GM11168 (cell line): ENCODE data around the gene PUS10.
"Not testable (repeated sequence)": the region's sequence is repeated elsewhere in the genome, so short reads cannot be mapped to it uniquely, and the experiment has no call there.

ENCODE experiments used
- in situ Hi-C: fragments of 300-500 bp; cut with MboI; formaldehyde crosslinking; loops from one replicate; pipeline ENCODE4 v1.12.0; 2022; ENCODE audit warnings: low sequenced_read_pairs; ENCODE audit not compliant: unreplicated experiment

Gene PUS10

DNA sequence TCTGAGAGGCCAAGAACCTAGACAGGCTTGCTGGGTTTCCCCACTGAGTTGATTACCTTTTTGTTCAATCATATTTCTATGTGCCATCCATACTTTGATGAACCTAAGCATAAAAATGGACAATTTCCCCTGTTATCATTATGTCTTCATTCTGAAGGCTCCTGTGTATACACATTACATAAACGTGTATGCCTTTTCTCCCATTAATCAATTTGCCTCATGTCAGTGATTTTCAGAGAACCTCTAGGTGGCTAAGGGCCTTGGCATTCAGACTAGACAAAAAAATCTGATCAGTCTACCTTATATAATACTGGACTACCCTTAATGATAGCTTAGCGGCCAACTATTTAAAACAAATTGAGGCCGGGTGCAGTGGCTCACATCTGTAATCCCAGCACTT lies 4.7 kb downstream of the PUS10 start:
- in situ Hi-C loops, result no loop called here

DNA sequence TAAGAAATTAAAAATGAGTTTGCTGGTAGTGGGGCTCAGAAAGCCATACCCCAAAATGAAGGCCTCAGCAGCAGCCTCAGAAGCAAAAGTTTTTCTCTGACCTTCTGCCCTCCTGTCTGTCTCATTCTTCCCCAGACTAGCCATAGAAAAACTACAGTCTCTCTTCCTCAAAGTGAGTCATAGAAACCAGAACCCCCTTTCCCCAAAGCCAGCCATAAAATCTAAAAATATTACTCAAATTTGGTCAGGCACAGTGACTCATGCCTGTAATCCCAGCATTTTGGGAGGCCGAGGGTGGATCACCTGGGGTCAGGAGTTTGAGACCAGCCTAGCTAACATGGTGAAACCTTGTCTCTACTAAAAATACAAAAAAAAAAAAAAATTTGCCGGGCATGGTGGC lies 5.8 kb downstream of the PUS10 start:
- in situ Hi-C loops, result not testable (repeated sequence)

DNA sequence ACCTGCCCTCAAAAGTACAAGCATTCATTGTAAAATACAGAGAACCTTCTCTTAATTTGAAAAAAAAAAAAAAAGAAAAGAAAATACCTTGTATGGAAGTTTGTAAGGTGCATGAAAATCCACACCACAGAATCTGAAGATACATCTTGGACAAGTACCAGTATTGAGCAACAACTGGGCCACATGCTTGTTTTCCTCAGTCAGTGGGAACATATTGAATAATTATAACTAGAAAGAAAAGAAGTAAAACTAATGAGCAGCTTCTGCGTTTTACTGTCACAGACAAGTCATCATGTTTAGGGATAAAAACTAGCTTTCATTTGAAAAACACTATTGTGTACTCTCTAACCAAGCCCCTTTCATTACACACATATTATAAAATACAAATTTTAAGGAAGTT lies 6.4 kb downstream of the PUS10 start:
- in situ Hi-C loops, result no loop called here

DNA sequence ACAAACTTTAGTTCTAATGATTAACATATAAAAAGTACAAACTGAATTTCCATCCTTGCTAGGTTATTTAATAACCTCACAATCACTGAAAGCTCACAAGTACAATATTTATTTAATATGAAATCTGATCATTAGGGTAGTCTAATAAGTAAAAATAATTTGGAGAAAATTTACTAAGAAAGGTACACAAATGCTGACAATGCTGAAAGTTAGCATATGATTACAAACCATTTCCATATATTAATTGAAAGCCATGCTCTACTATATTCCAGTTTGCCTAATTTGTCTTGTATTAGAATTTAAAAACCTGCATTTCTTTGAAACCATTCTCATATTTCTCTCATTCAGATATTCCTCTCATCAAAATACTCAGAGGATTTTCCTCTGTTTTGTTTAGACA lies 8.7 kb downstream of the PUS10 start:
- in situ Hi-C loops, result loop anchor here (10.0 kb wide), 1 partner anchor 315 kb away; no protein-coding TSS in a partner anchor

DNA sequence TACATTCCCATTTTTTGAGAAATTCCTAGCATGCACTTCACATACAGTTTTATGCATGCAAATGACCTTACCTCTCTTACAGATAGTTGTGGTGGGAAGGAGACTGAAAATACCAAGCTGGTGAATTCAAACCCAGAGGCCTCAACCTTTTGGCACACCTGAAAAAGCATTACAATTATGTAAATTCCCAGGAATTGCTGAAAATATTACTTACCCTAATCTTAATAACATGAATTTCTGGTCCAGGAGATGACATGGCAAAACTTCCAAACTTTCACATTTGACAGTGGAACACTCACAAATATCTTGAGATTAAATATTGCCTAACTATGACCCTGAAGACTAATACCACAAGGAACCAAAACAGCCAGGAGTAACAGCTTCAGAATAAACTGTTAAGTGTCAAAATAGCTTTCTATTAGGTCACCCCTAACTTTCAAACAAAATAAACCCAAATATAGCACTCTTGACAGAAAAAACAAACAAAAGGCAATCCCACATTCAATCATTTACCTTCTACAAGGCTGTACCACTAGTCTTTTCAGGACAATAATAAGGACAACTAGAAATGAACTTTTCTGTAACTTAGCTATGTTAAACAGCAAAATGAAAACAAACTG lies 11.5 kb downstream of the PUS10 start:
- in situ Hi-C loops, result loop anchor here (10.0 kb wide), 1 partner anchor 312 kb away; no protein-coding TSS in a partner anchor

DNA sequence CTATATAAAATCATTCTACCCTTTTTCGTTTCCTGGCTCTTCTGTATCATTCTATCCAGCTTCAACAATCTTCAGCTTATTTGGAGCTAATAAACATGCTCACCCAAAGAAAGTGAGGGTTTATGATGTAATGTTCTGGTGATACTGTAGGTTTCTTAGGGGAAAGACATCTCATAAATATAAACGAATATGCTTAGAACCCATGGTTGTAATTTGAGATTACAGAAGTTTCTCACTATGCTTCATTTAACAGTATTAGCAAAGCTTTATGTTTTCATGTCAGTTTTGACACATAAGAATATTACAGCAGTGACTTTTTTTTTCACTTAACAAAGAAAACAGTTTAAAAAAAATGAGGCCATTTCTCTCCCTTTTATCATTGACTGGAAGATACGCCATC lies 12.3 kb downstream of the PUS10 start:
- in situ Hi-C loops, result loop anchor here (10.0 kb wide), 1 partner anchor 311 kb away; no protein-coding TSS in a partner anchor

DNA sequence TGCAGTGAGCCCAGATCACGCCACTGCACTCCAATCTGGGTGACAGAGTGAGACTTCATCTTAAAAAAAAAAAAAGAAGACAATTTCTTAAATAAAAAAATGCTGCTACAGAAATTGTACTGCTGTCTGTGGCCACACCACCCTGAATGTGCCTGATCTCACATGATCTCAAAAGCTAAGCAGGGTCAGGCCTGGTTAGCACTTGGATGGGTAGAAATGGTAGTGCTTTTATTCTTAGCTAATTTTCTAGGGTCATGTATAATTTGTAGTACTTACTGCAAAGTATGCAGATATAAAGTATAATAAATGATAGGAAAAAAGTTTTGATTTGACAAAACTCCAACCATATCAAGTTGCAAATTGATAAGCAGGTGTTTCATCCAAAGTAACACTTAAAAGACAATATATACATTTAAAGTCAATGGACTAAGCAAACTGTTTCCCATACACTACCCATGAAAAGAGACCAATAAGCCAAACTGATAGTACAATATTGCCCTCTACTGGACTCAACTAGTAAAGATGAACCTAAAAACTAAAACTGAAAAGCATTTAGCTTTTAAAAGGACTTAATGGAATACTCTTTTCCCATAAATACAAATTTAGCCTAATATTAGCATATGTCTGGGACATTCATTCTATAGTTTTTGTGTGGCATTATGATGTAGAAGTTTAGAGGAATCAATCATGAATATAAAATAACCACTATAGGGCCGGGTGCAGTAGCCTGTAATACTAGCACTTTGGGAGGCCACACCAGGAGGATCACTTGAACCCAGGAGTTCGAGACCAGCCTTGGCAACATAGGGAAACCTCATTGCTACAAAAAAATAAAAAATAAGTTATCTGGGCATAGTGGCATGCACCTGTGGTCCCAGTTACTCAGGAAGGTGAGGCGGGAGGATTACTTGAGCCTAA lies 19.2 kb downstream of the PUS10 start:
- in situ Hi-C loops, result loop anchor here (5.0 kb wide), 1 partner anchor 187 kb away; no protein-coding TSS in a partner anchor

DNA sequence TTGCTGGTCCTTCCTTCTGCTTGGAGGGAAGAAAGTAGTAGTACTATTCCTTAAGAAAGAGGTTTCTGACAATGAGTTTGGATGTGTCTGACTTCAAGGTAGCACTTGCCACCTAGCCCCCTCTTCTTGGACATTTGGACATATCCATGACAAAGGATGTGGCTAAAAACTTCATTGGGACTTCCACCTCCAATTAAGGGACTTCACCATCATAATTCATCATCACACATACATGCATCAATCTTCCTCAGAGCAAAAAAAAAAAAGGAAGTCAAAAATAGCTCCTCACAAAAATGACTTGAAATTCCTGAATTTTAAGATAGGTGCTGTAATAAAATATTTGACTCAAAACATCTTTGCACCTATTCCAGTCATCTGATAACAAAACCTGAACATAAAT lies 23.9 kb downstream of the PUS10 start:
- in situ Hi-C loops, result no loop called here

DNA sequence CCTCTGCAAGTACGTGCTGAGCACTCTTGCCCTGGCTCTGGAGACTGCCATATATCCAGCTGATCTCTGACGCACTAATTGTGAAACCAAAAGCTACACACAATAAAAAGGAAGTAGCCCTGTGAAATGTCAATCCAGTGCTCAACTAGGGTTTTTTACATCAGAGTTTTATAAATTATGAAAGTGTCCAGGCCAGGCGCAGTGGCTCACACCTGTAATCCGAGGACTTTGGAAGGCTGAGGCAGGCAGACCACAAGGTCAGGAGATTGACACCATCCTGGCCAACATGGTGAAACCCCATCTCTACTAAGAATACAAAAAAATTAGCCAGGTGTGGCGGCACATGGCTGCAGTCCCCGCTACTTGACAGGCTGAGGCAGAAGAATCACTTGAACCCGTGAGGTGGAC lies 25.1 kb downstream of the PUS10 start:
- in situ Hi-C loops, result no loop called here

DNA sequence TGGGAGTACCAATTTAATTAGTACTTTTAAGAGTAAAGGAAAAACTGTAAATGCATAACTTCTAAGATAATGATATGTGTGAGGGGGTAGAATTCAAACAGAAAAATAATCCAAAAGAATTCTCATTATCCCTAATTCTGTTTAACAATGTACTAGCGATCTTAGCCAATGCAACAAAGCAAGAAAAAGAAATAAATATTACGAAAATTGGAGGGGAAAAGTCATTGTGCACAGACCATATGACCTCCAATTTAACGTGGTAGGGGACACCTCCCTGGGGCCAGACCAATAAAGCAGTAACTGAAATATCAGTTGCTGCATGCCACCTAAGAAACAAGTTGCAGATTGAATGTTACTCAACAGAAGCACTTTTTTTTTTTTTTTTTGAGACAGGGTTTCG lies 26.4 kb downstream of the PUS10 start:
- in situ Hi-C loops, result no loop called here

DNA sequence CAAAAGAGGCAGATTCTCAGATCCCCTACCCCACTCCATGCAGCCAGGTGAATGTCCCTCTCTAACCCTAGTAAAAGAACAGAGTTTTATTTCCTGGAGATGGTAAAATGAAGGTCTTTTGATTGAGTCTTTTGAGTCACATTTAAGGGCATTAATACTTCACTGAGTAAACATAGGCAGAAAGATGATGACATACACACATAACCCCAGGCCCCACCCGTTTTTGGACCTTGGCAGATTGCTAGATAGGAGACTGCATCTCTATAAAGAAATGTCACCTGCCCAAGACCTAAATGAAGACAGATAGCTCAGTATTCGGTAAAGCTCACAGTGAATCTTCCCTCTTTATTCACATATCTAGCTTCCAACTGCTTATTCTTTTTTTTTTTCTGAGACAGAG lies 28.8 kb downstream of the PUS10 start:
- in situ Hi-C loops, result no loop called here

DNA sequence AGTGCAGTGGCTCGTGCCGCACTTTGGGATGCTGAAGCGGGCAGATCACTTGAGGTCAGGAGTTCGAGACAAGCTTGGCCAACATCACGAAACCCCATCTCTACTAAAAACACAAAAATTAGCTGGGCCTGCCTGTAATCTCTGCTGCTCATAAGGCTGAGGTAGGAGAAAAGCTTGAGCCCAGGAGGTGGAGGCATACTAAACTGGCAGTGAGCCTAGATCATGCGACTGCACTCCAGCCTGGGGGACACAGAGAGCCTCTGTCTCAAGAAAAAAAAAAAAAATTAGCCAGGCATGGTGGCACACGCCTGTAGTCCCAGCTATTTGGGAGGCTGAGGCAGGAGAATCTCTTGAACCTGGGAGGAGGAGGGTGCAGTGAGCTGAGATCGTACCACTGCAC lies 30.4 kb downstream of the PUS10 start:
- in situ Hi-C loops, result not testable (repeated sequence)

DNA sequence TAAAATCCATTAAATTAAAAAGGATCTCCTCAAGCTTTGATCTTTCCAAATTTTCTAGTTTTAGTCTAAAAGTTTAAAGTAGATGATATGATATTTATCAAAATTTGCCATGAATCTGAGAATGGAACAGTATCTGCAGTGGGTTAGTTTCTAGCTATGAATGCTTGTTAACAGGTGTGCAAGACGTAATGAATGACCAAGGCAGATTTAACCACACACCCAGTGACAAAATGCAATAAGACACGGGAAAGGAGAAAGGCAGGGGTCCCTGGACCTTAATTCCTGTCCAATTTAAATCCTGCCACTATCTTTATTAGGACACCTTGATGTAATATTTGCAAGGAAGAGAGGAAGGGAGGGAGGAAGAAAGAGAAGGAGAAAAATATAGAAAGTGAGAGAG lies 31.0 kb downstream of the PUS10 start:
- in situ Hi-C loops, result no loop called here

DNA sequence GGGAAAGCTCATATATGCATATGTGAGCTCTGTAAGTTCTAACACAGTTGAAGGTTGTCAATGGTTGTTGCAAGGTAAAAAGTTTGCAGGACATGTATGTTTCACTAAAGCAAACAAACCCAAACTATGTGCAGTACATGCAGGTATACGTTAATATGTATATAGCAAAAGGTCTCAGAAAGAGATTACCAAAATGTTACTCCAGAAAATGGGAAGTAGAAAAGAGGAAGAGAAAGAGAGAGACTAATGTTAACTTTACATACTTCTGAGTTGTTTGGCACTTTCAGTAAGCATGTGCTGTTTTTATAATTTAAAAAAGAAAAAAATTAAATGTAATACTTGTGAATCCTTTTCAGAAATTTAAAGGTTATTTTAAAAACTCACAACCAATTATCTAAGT lies 33.3 kb downstream of the PUS10 start:
- in situ Hi-C loops, result no loop called here

DNA sequence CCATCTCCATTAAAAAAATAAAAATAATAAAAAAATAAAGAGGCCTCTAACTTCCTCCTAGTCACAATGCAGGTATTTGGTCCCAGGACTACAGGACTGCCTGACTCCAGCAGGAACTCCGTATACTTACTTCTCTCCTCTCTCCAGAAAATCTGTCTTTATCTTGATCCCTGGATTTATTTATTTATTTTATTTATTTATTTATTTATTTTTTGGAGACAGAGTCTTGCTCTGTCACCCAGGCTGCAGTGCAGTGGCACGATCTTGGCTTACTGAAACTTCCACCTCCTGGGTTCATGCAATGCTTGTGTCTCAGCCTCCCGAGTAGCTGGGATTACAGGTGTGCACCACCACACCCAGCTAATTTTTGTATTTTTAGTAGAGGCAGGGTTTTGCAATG lies 36.0 kb downstream of the PUS10 start:
- in situ Hi-C loops, result not testable (repeated sequence)

DNA sequence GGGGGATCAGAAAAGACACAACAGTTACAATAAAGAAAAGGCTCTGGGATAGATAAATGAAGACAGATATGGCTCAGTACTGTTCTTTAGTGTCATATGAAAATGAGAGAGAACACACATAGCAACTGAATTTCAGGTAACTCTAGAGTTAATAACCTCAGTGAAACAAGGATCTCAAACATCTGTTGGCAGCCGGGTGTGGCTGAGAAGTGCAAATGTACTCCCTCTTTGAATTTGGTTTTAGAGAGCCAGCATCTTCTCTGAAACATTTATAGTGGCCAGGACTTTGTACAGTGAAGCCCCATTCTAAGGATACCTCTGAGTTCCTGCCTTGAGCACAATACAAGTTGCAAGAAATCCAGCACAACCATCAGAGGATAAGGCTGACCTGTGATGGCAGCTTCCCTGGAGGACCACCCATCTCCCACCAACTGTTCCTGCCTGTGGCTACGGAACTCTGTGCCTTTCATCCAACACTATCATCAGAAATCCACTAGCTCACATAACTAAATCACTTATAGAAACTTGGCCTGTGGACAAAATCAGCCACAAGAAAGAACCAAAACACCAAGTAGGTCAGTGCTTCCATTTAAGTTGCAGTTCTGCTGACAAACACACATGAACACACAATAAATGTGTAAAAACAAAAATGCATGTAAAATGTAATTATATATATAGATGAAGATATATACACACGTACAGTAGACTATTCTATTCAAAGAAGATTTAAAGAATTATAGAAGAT lies 37.8 kb downstream of the PUS10 start:
- in situ Hi-C loops, result no loop called here

DNA sequence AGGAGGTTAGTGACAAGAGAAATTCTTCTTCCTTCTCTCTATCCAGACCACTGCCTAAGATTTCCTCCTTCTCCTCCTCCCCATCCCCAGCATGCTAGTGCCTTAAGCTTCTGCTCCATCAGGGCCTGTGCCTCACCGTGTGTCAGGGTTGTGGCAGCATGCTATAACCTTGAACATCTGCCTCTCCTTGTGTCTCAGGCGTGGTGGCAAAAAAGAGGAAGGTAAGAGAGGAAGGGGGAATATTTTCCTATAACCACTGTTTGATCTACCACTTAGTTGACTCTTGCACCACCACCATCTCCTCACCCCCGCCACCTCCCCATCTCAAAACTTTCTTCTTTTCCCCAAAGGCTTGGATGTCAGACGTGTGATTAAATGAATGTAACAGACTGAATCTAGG lies 38.8 kb downstream of the PUS10 start:
- in situ Hi-C loops, result no loop called here

DNA sequence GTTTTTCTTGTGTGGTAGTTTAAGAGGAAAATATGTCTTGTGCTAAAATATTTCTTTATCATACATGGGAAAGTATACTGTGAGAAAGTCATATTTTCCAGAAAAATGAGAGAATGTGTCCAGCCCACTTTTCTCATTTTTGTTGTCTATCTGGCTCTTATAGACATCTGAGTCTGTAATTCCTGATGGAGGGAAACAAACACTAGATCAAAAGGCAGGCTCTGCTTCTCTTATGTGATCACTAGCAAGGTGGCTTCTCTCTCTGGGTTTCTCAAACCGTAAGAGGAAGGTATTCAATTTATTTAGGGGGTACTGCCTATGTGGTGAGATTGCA lies 40.5 kb downstream of the PUS10 start:
- in situ Hi-C loops, result no loop called here

DNA sequence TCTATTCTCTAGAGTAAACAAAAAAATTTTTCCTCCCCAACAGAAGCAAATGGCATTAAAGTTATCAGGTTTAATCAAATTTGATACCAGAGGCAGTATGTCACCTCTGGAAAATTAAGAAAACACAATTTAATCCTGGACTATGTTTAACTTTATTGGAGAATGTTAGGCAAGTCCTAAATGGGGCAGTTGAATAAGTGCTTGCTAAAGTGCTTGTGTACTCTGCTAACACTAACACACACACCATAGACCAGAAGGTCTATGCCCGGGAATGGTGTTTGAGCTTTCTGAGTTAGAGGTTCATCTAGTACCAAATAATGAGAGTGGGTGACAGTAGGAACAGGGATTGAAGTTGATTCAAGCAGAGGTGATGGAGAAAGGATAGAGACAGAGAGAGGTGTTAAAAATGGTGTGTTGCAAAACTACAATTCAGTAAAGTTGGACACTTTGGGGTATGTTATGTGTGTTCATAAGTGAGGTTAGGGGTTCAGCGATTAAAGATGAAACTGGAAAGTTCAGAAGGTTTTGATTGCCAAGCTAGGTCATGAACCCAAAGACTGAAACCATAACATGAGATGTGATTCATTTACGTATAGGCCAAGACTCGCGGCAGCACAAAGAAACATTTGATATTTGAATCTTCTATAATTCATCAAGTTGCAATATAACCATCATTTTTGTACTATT lies 41.0 kb downstream of the PUS10 start:
- in situ Hi-C loops, result no loop called here

DNA sequence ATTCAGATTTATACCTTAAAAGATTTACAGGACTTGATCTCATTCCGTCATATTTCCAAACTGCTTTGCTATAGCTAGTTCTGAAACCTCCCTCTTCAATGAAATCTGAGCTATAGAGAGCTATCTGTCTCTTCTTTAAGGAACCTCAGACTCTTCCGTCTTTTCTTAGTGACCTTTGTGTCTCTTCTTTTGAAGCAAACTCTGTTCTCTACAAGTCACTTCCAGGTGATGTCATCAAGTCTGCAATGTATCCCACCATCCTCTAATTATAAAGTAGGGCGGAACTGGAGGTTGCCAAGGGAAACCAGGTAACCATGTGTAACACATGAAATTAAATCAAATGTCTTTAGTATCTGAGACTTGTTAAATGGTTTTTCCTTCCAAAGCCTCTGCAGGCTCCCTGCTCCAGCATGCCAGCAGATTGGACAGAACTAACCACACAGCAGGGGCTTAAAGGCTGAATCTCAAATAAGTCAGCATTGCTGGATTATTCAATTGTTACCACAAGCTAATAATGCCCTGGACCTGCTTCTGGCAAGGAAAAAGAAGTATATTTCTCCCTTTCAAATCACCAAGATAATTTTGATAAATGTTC lies 41.7 kb downstream of the PUS10 start:
- in situ Hi-C loops, result no loop called here
